NCI-H82 treated with DMSO at 0.1 percent for 48 hours (cell line): ENCODE measurements around the gene C1orf52.

ENCODE experiments used
- DNase-seq: peaks from one replicate; lab custom pipeline; 2025; ENCODE audit not compliant: unreplicated experiment; lab: John Stamatoyannopoulos, UW

Gene C1orf52

GRCh38 chr1:85237613-85238012 is 21.8 kb downstream of the C1orf52 start:
- DNase-seq: no peak

- peak; percentile 12 for DNase-seq
Observed at GRCh38 chr1:85230305-85230977, 29.0 kb downstream of the C1orf52 start.

GRCh38 chr1:85229574-85230097 is 29.8 kb downstream of the C1orf52 start:
- DNase-seq: no peak

GRCh38 chr1:85228972-85229371 is 30.5 kb downstream of the C1orf52 start:
- DNase-seq: no peak

DNA sequence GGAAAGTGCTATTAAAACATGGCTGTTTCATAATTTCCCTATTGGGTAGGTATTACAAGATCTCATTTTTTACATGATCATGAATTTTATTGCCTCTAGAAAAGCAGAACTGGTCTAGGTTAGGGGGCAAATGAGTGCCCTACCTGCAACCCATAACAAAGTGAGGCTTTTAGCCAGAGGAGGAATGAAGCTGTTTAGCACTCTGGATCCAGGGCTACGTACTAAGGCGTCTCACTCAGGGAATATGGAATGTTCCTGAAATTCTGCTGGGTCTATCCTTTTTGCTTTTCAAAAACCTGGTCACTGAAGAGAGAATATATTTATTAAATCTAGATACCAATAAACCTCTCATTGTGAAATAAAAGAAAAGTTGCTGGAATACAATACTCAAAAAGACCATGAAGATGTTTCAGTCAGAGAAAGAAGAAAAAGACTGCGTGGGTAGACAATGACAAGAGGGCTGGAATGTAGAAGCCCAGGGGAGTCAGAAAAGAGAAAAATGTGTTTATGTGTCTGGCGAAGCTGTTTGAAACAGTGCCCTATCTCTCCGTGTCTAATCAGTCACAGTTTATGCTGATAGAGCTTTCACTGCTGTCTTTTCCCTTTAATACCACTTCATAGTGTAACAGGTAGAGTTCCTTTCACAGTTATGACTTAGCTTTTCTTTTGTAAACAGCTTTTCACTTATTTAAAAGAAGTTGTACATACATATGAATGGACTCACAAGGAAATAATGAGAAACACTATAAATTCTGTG is 33.7 kb downstream of the C1orf52 start:
- DNase-seq: no peak

GRCh38 chr1:85224734-85225623 is 34.5 kb downstream of the C1orf52 start:
- DNase-seq: peak; percentile 15

GRCh38 chr1:85224295-85224694 is 35.2 kb downstream of the C1orf52 start:
- no peak for DNase-seq

- no peak for DNase-seq
Observed at GRCh38 chr1:85223334-85223733, 36.1 kb downstream of the C1orf52 start.

- DNase-seq: no peak
Observed at GRCh38 chr1:85220756-85221201, 38.7 kb downstream of the C1orf52 start.

DNA sequence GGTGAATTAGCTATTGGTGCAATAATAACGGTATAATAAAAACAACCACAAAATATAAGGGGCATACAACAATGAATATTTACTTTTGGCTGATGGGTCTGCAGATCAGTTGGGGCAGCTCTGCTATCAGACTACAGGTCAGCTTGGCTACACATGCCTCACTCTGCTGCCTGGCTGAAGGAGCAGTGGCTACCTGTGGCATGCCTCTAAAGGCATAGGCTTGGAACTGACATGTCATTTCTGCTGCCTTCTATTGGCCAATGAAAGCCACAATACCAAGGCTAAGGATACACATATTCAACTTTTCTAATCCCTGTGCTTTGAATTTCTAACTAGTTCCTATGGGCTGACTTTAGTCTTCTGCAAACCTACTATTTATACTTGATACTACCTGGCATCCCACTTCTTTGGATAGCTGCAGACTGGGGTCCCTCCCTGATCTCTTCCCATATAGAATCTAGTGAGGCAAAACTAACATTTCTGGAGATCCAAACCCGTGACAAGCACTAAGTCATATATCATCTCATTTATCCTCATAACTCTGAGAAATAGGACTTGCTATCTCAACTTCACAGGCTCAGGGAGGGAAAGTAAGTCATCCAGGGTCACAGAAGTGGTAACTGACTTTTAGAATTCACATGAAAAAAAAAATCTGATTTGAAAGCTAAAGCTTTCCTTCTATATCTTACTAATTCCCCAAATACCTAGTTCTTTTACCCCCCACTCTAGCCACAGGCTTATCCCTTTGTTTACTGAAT is 39.4 kb downstream of the C1orf52 start:
- DNase-seq: no peak

DNA sequence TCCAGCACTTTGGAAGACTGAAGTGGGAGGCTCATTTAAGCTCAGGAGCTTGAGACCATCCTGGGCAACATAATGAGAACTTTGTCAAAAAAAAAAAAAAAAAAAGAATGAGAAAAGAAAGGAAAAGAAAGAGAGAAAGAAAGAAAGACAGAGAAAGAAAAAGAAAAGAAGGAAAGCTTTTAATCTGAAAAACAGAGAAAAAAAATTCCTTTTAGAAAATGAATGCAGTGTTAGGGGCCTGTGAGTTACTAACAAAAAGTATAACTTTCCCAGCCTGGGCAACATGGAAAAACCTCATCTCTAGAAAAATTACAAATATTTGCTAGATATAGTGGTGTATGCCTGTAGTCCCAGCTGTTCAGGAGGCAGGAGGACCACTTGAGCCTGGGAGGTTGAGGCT is 42.8 kb downstream of the C1orf52 start:
- no peak for DNase-seq

DNA sequence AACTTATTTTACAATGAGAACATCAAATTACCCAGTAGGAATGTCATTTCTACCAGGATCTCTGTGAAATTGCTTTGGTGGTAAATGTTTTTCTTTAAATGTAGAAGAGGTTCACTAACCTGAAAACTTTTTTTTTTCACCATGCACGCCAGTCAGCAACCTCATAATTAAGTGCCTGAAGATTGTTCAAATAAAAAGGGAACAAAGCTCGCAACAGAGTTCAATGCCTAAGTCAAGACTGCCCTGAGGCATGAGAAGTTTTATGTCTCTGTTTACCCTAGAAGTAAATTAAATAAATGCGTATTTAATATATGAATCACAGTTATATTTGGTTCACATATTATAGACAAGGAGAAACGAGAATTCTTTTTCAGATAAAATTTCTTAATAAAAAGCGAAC is 44.8 kb downstream of the C1orf52 start:
- DNase-seq: no peak

GRCh38 chr1:85208488-85208887 is 51.0 kb downstream of the C1orf52 start:
- DNase-seq: no peak

DNA sequence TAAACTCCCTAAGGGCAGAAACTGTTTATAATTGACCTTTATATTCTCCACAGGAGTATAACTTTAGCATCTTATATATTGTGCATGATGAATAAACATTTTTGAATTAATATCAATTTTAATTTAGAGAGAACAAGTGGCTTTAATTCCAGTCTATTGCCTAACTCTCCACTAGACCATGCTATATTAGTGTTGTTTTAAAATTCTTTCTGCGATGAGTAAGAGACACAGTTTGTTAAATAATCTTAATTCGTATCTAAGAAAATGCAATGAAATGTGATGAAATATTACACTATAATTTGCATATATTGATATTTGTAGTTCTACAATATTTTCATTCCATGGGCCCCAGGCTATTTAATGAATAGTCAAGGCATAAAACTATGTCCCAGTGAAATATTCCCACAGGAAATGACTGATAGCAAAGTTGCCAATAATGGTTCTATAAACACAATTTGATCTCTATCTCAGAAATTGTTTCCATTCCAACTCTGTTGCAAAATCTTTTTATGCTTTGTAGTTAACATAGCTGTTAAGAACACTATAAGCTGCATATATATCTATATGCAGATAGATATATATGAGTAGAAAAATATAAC is 55.8 kb downstream of the C1orf52 start:
- no peak for DNase-seq

- DNase-seq: no peak
Observed at GRCh38 chr1:85202864-85203255, 56.6 kb downstream of the C1orf52 start.

DNA sequence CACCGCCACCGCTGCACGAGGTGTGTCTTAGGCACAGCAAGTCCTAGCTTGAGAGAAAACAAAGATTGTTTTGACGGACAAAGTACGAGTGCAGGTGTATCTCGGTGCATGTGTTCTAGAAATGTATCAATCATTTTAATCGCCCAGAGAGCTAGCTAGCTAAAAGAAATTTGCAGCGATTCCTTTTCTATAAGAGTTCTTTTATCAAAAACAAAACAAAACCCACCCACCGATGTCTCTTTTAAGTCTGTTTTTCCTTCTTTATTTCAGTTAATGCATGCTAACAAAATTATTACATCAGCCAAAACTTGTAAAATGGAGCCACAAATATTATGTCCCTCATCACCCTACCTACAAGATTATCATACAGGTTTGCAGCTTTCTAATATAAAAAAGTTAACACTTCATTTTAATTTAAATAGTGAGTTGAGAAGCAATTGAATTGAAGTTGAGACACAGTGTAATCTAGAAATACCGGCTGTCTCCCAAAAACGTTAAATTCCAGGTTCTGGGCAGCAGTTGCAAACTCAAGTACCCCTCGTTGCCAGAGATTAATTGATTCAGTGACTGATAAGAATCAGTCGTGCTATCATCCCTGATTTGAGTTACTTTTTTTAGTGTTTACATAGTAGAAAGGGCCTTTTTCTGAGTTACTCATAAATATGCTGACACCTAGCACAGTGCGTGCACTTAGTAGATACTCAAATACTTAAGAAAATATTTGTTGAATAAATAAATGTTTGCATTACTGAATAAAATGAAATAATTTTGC is 57.2 kb downstream of the C1orf52 start:
- DNase-seq: no peak

GRCh38 chr1:85201340-85202091 is 57.9 kb downstream of the C1orf52 start:
- DNase-seq: no peak

- DNase-seq: peak; percentile 72
Observed at GRCh38 chr1:85200463-85201339, 58.8 kb downstream of the C1orf52 start, which contains the start of gene SYDE2. SYDE2 (minus strand) TSS chr1:85201016; CDS start chr1:85200996, 20 bp downstream.
